ENCODE data around the gene HCN3.

HCN3 gene

GRCh38 chr1:155261852-155262673, 15.2 kb upstream of the HCN3 start, which contains the start of gene SCAMP3 (continued):
- TF ChIP-seq ZNF426 (tag by site-specific recombination; IDR thresholded peaks at IDR 0.05) (no peak), CTCF (tag by site-specific recombination; IDR thresholded peaks at IDR 0.05) (no peak), KLF10 (tag by site-specific recombination; IDR thresholded peaks at IDR 0.05) (peak; percentile 48; the same call in 1 of the 2 replicates), ZSCAN30 (tag by site-specific recombination; IDR thresholded peaks at IDR 0.05) (peak; percentile 81), ZNF239 (tag by site-specific recombination; IDR thresholded peaks at IDR 0.05) (no peak), ZBTB7A (tag by site-specific recombination; IDR thresholded peaks at IDR 0.05; ENCODE audit: low read depth) (peak; percentile 31; the same call in 1 of the 2 replicates), ZSCAN5A (tag by site-specific recombination; IDR thresholded peaks at IDR 0.05) (peak; percentile 28; the same call in 1 of the 2 replicates), WT1 (tag by site-specific recombination; IDR thresholded peaks at IDR 0.05) (no peak), YY2 (tag by site-specific recombination; IDR thresholded peaks at IDR 0.05) (0 out of 2 replicates have a peak, but pooled peaks have one; percentile 25), ZNF768 (tag by site-specific recombination; IDR thresholded peaks at IDR 0.05) (no peak), BCL6B (tag by site-specific recombination; IDR thresholded peaks at IDR 0.05) (no peak), ZNF266 (tag by site-specific recombination; IDR thresholded peaks at IDR 0.05; ENCODE audit: low read depth) (no peak), SP2 (tag by site-specific recombination; IDR thresholded peaks at IDR 0.05) (peak; percentile 96), FEZF1 (tag by site-specific recombination; IDR thresholded peaks at IDR 0.05) (no peak), ZBTB8A (tag by site-specific recombination; IDR thresholded peaks at IDR 0.05) (peak; percentile 78), ZNF48 (tag by site-specific recombination; IDR thresholded peaks at IDR 0.05) (no peak), ZNF350 (tag by site-specific recombination; IDR thresholded peaks at IDR 0.05) (no peak), ZNF548 (tag by site-specific recombination; IDR thresholded peaks at IDR 0.05) (no peak), ZNF76 (tag by site-specific recombination; IDR thresholded peaks at IDR 0.05; ENCODE audit: borderline replicate concordance, low read depth) (peak; percentile 98), ZNF248 (tag by site-specific recombination; IDR thresholded peaks at IDR 0.05) (no peak), BCL11B (tag by site-specific recombination; IDR thresholded peaks at IDR 0.05; ENCODE audit: low read depth) (peak; percentile 56; the same call in 1 of the 2 replicates), ZBTB20 (tag by site-specific recombination; IDR thresholded peaks at IDR 0.05) (peak; percentile 65; the same call in 1 of the 2 replicates), SP7 (tag by site-specific recombination; IDR thresholded peaks at IDR 0.05) (0 out of 2 replicates have a peak, but pooled peaks have one; percentile 55), ZNF555 (tag by site-specific recombination; conservative IDR thresholded peaks at IDR 0.05) (no peak)
- TF ChIP-seq, protein P1, sequence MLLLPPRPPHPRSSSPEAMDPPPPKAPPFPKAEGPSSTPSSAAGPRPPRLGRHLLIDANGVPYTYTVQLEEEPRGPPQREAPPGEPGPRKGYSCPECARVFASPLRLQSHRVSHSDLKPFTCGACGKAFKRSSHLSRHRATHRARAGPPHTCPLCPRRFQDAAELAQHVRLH (tag by site-specific recombination; IDR thresholded peaks at IDR 0.05): peak; percentile 99
- TF ChIP-seq, protein P2, sequence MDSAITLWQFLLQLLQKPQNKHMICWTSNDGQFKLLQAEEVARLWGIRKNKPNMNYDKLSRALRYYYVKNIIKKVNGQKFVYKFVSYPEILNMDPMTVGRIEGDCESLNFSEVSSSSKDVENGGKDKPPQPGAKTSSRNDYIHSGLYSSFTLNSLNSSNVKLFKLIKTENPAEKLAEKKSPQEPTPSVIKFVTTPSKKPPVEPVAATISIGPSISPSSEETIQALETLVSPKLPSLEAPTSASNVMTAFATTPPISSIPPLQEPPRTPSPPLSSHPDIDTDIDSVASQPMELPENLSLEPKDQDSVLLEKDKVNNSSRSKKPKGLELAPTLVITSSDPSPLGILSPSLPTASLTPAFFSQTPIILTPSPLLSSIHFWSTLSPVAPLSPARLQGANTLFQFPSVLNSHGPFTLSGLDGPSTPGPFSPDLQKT (IDR thresholded peaks at IDR 0.05; ENCODE audit: borderline replicate concordance, low read depth, low read length): no peak
- TF ChIP-seq, protein P3, sequence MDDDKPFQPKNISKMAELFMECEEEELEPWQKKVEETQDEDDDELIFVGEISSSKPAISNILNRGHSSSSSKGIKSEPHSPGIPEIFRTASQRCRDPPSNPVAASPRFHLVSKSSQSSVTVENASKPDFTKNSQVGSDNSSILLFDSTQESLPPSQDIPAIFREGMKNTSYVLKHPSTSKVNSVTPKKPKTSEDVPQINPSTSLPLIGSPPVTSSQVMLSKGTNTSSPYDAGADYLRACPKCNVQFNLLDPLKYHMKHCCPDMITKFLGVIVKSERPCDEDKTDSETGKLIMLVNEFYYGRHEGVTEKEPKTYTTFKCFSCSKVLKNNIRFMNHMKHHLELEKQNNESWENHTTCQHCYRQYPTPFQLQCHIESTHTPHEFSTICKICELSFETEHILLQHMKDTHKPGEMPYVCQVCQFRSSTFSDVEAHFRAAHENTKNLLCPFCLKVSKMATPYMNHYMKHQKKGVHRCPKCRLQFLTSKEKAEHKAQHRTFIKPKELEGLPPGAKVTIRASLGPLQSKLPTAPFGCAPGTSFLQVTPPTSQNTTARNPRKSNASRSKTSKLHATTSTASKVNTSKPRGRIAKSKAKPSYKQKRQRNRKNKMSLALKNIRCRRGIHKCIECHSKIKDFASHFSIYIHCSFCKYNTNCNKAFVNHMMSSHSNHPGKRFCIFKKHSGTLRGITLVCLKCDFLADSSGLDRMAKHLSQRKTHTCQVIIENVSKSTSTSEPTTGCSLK (tag by site-specific recombination; IDR thresholded peaks at IDR 0.05): no peak

All from HEK293 (cell line).